Progenitor cell of endocrine pancreas (in vitro differentiated cells): Measurements from ENCODE around the gene SOX30. TPM values are rescaled to one million over a fixed set of nuclear protein-coding genes. Genes with fewer than 3 reads are reported as not detected.

ENCODE experiments used
- DNase-seq: peaks from one replicate; pipeline ENCODE4 v3.0.0; 2021; ENCODE audit warnings: low spot score; ENCODE audit not compliant: unreplicated experiment
- H3K27ac Mint-ChIP-seq: 2 replicates; pipeline ENCODE4 v1.8.0; 2021; ENCODE audit warnings: mild to moderate bottlenecking, moderate library complexity, mixed read lengths
- H3K27me3 Mint-ChIP-seq: 2 replicates; pipeline ENCODE4 v1.8.0; 2021; ENCODE audit warnings: mixed read lengths
- H3K36me3 Mint-ChIP-seq: 2 replicates; pipeline ENCODE4 v1.8.0; 2022; ENCODE audit warnings: mixed read lengths; ENCODE audit not compliant: insufficient read depth
- H3K4me1 Mint-ChIP-seq: 2 replicates; pipeline ENCODE4 v1.8.0; 2021; ENCODE audit warnings: low read depth, mixed read lengths
- H3K4me3 Mint-ChIP-seq: 2 replicates; pipeline ENCODE4 v1.8.0; 2021; ENCODE audit warnings: low read depth, mild to moderate bottlenecking, moderate library complexity, mixed read lengths
- H3K9me3 Mint-ChIP-seq: 2 replicates; pipeline ENCODE4 v1.8.0; 2021; ENCODE audit warnings: low read depth, mixed read lengths
- CTCF ChIP-seq: fragments of 200-600 bp; sonication (generic); IDR thresholded peaks from one replicate; pipeline ENCODE4 v1.5.0; 2021; ENCODE audit warnings: antibody characterized with exemption, mild to moderate bottlenecking; ENCODE audit not compliant: unreplicated experiment
- total RNA-seq: library from RNA; stranded (reverse); gene quantifications from 2 replicates; pipeline ENCODE4 v1.2.1, GENCODE V29; 2021

SOX30 gene
- total RNA-seq, 1 donor from 2014 or later = not detected

- H3K36me3 Mint-ChIP-seq = peaks cover 3% of the 10 kb centered on the region
- no peak for DNase-seq
- H3K4me3 Mint-ChIP-seq = peak overlapping the region; percentile 82
Measured at GRCh38 chr5:157669701-157670097, 17.5 kb upstream of the SOX30 start.

GRCh38 chr5:157668356-157668755 lies 16.1 kb upstream of the SOX30 start:
- peaks cover 3% of the 10 kb centered on the region for H3K36me3 Mint-ChIP-seq
- no peak for DNase-seq
- H3K9me3 Mint-ChIP-seq = peaks cover 7% of the 10 kb centered on the region
- no peak overlapping the region for H3K4me3 Mint-ChIP-seq
- H3K27me3 Mint-ChIP-seq = peaks cover 39% of the 10 kb centered on the region
- peaks cover 4% of the 10 kb centered on the region for H3K4me1 Mint-ChIP-seq
- no peak for TF ChIP-seq CTCF
- H3K27ac Mint-ChIP-seq = no peak overlapping the region

More at GRCh38 chr5:157669701-157670097, 17.5 kb upstream of the SOX30 start:
- H3K27me3 Mint-ChIP-seq = peaks cover 45% of the 10 kb centered on the region
- no peak overlapping the region for H3K27ac Mint-ChIP-seq
- peaks cover 4% of the 10 kb centered on the region for H3K4me1 Mint-ChIP-seq
- TF ChIP-seq CTCF = no peak
- H3K9me3 Mint-ChIP-seq = peaks cover 4% of the 10 kb centered on the region

- H3K4me1 Mint-ChIP-seq = peaks cover 2% of the 10 kb centered on the region
- no peak overlapping the region for H3K27ac Mint-ChIP-seq
- no peaks in the 10 kb centered on the region for H3K36me3 Mint-ChIP-seq
- no peak overlapping the region for H3K4me3 Mint-ChIP-seq
- peaks cover 4% of the 10 kb centered on the region for H3K9me3 Mint-ChIP-seq
- H3K27me3 Mint-ChIP-seq = peaks cover 21% of the 10 kb centered on the region
- TF ChIP-seq CTCF = no peak
- DNase-seq = no peak
Measured at GRCh38 chr5:157665467-157666070, 13.3 kb upstream of the SOX30 start.

GRCh38 chr5:157659868-157660660 lies 7.8 kb upstream of the SOX30 start:
- H3K4me1 Mint-ChIP-seq = no peaks in the 10 kb centered on the region
- H3K9me3 Mint-ChIP-seq = peaks cover 16% of the 10 kb centered on the region
- H3K27me3 Mint-ChIP-seq = no peaks in the 10 kb centered on the region
- no peak for TF ChIP-seq CTCF
- DNase-seq = no peak
- no peak overlapping the region for H3K27ac Mint-ChIP-seq
- peaks cover 3% of the 10 kb centered on the region for H3K36me3 Mint-ChIP-seq
- no peak overlapping the region for H3K4me3 Mint-ChIP-seq

- peaks cover 17% of the 10 kb centered on the region for H3K9me3 Mint-ChIP-seq
- TF ChIP-seq CTCF = no peak
- no peak for DNase-seq
Measured at GRCh38 chr5:157658893-157659292, 6.7 kb upstream of the SOX30 start.

More at GRCh38 chr5:157658893-157659292, 6.7 kb upstream of the SOX30 start:
- Mint-ChIP-seq H3K4me1 (no peaks in the 10 kb centered on the region), H3K36me3 (peaks cover 3% of the 10 kb centered on the region), H3K27me3 (no peaks in the 10 kb centered on the region), H3K4me3 (no peak overlapping the region), H3K27ac (no peak overlapping the region)
